ENCODE measurements around the gene EPHB2.

EPHB2 gene

DNA sequence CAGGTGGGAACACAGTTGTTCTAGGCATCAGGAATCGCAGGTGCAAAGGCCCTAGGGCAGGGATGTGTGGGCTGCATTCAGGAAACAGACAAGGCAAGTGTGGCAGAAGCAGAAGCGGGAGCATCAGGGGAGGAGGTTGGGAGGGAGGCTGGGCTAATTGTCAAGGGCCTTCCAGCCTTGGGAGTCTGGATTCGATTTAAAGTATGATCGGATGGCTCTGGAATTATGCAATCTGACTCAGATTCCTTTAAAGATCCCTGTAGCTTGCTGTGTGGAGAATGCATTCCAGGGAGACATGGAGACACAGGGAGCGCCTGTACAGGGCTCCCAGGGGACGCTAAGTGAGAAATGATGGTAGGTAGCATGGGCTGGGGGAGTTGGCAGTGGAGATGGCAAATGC lies 175.6 kb downstream of the EPHB2 start:
- no peak overlapping the region for H3K9ac ChIP-seq

DNA sequence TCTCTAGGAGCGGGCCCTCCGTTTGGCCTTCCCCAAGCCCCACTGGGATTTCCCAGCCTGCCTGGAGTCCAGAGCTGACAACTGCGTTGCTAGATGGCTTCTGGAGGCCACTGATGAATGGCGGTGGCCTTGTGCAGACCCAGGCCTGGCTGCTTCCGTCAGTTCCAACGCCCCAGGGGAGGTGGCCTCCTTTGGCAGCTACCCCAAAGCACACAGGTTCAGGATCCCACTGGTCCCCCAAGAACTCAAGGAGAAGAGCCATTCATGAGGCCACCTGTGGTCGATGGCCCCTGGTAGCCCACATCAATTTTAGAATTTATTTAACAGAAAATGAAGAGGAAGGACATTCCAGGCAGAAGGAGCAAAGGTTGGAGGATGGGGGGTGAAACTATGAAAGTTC lies 176.9 kb downstream of the EPHB2 start:
- peaks cover 0 to 5% (median 0%) of the 10 kb centered on the region in 11 experiments; a peak in 1 of 22 replicates for H4K20me1 ChIP-seq
- TF ChIP-seq Cebpa-rat (IDR thresholded peaks at IDR 0.05) = no peak
- no peaks in the 10 kb centered on the region for H3K27me3 ChIP-seq
- no peak overlapping the region for H3K27ac ChIP-seq
- H3K9me3 ChIP-seq (replicated peaks in 1 of 11) = no peaks in the 10 kb centered on the region
- no peak overlapping the region for H3K9ac ChIP-seq
- H3K4me1 ChIP-seq = peaks cover 10 to 22% (median 18%) of the 10 kb centered on the region in 10 experiments
- no peak overlapping the region for H3K4me2 ChIP-seq
- no peaks in the 10 kb centered on the region for H3K36me3 ChIP-seq
- H3K4me3 ChIP-seq = no peak overlapping the region

More for the DNA sequence above, 175.6 kb downstream of the EPHB2 start:
- no peak overlapping the region for H3K4me3 ChIP-seq
- H3K9me3 ChIP-seq (replicated peaks in 1 of 11) = no peaks in the 10 kb centered on the region
- H3K4me1 ChIP-seq = peaks cover 10 to 22% (median 18%) of the 10 kb centered on the region in 10 experiments
- H4K20me1 ChIP-seq = peaks cover 0 to 5% (median 0%) of the 10 kb centered on the region in 11 experiments; a peak in 1 of 22 replicates
- no peak for TF ChIP-seq Cebpa-rat (IDR thresholded peaks at IDR 0.05)
- H3K27me3 ChIP-seq = no peaks in the 10 kb centered on the region
- peak overlapping the region in 7 of 11 experiments; percentile 69 to 84 (median 71); a peak in 13 of 22 replicates for H3K4me2 ChIP-seq
- H3K27ac ChIP-seq = no peak overlapping the region
- H3K36me3 ChIP-seq = no peaks in the 10 kb centered on the region

DNA sequence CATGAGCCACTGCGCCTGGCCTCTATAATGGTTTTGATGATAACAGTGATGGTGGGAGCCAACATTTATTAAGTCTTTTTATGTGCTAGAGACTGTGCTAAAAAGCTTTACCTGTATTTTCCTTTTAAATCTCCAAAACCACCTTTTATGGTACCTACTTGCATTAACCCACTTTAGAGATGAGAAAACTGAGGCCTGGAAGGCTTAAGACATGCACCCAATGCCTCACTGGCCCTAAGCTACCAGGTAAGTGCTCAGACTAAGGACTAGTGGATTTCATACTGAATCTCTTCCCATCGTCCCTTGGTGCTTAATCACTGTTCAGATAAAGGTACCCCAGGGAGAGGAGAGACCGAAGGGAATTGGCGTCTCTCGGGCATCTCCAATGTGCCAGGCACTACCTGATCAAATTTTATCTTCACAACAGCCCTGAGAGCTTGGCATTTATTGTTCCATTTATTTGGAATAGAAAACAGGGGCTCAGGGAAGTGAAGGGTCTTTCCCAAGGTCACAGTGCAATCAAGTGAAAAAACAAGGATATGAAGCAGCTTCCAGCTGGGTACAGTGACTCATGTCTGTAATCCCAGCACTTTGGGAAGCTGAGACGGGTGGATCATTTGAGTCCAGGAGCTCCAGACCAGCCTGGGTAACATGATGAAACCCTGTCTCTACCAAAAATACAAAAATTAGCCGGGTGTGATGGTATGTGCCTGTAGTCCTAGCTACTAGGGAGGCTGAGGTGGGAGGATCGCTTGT lies 177.9 kb downstream of the EPHB2 start:
- H3K9me3 ChIP-seq (replicated peaks in 1 of 11) = no peaks in the 10 kb centered on the region
- no peak for TF ChIP-seq Cebpa-rat (IDR thresholded peaks at IDR 0.05)
- no peak overlapping the region for H3K27ac ChIP-seq
- H3K27me3 ChIP-seq = no peaks in the 10 kb centered on the region
- H3K4me2 ChIP-seq = no peak overlapping the region
- no peaks in the 10 kb centered on the region for H3K36me3 ChIP-seq
- no peak overlapping the region for H3K9ac ChIP-seq
- peaks cover 0 to 5% (median 0%) of the 10 kb centered on the region in 11 experiments; a peak in 1 of 22 replicates for H4K20me1 ChIP-seq
- no peak overlapping the region for H3K4me3 ChIP-seq
- peaks cover 14 to 31% (median 26%) of the 10 kb centered on the region in 10 experiments for H3K4me1 ChIP-seq

DNA sequence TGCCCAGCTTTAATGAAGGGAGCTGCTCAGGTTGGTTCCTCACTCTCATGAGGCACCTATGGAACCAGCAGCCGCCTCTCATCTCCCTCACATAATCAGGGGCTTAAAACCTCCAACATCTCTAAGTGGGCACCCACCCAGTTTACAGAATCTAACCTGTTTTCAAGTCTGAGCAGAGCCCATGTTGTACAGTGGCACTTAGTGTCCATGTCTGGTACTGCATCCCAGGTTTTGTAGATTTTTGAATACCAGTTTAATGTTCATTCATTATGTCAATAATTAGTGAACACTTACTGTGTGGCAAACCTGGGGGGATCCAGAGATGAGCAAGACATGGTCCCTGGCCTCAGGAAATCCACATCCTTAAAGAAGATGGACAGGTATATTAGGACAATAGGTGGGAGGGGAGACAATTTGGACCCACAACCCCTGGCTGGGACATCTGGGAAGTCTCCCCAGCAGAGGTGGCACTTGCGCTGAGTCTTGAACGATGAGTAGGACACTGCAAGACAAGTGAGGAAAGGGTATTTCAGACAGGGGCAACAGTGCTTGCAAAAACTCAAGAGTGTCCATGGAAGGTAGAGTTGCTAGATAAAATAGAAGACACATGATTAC lies 178.7 kb downstream of the EPHB2 start:
- Histone ChIP-seq H3K4me1 (peaks cover 14 to 35% (median 26%) of the 10 kb centered on the region in 10 experiments), H3K9ac (no peak overlapping the region), H3K9me3 (replicated peaks in 1 of 11) (no peaks in the 10 kb centered on the region), H3K27ac (no peak overlapping the region), H3K4me2 (no peak overlapping the region), H3K27me3 (no peaks in the 10 kb centered on the region), H3K4me3 (no peak overlapping the region), H4K20me1 (peaks cover 0 to 5% (median 0%) of the 10 kb centered on the region in 11 experiments; a peak in 1 of 22 replicates), H3K36me3 (no peaks in the 10 kb centered on the region)
- TF ChIP-seq Cebpa-rat (IDR thresholded peaks at IDR 0.05) = no peak

DNA sequence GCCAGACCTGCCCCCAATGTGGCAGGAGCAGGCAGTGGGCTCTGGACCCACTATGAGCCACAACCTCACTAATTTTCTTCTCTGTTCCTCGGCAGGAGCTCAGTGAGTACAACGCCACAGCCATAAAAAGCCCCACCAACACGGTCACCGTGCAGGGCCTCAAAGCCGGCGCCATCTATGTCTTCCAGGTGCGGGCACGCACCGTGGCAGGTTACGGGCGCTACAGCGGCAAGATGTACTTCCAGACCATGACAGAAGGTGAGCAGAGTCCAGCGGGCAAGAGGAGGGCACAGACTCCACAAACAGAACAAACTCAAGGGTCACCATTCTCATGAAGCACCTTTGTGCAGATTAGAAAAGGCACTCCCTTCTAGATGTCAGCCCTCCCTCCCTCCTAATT lies 182.2 kb downstream of the EPHB2 start:
- no peak for TF ChIP-seq Cebpa-rat (IDR thresholded peaks at IDR 0.05)
- no peaks in the 10 kb centered on the region; a peak in 2 of 22 replicates for H4K20me1 ChIP-seq

DNA sequence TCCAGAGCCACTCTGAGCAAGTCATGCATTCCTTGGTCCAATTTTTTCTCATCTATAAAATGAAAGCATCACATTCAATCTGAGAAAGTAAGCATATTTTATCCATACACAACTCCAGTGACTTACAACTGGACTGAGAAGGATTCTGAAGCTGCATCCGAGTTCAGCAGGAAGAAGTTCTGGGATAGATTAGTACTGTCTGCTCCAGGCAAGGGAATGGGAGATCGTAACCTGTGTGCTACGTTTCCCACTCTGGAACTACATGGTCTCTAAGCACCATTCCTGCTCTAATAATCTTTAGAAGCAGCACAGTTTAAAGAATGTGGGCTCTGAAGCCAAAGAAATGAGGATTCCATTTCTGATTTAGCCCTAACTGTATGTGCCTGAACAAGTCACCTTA lies 182.7 kb downstream of the EPHB2 start:
- Histone ChIP-seq H3K4me1 (peaks cover 4 to 17% (median 9%) of the 10 kb centered on the region in 10 experiments), H3K9ac (no peak overlapping the region), H4K20me1 (no peaks in the 10 kb centered on the region; a peak in 2 of 22 replicates), H3K4me2 (peak overlapping the region in 10 of 11 experiments; percentile 17 to 49 (median 36); a peak in 12 of 22 replicates), H3K36me3 (no peaks in the 10 kb centered on the region), H3K27ac (no peak overlapping the region), H3K4me3 (no peak overlapping the region), H3K9me3 (replicated peaks in 1 of 11) (no peaks in the 10 kb centered on the region), H3K27me3 (no peaks in the 10 kb centered on the region)
- no peak for TF ChIP-seq Cebpa-rat (IDR thresholded peaks at IDR 0.05)

More for the DNA sequence above, 182.2 kb downstream of the EPHB2 start:
- Histone ChIP-seq H3K9me3 (replicated peaks in 1 of 11) (no peaks in the 10 kb centered on the region), H3K27ac (no peak overlapping the region), H3K9ac (no peak overlapping the region), H3K27me3 (no peaks in the 10 kb centered on the region), H3K36me3 (no peaks in the 10 kb centered on the region), H3K4me3 (no peak overlapping the region), H3K4me2 (peak overlapping the region; percentile 17 to 49 (median 38); a peak in 18 of 22 replicates), H3K4me1 (peaks cover 4 to 17% (median 9%) of the 10 kb centered on the region in 10 experiments)

DNA sequence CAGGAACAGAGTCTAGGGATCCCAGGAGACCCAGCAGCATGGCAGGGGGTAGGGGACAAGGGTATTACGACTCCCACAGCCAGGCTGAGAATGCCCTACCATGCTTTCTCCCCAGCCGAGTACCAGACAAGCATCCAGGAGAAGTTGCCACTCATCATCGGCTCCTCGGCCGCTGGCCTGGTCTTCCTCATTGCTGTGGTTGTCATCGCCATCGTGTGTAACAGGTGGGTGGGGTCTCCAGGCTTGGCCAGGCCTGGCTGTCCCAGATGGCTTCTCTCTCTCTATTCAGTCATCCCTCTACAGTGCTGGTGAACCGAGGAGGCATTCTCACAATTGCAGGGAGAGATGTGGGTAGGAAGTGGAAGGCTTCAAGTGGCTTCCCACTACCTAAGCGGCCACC lies 184.7 kb downstream of the EPHB2 start:
- Histone ChIP-seq H3K4me1 (peaks cover 4 to 18% (median 10%) of the 10 kb centered on the region in 10 experiments), H3K4me3 (no peak overlapping the region), H4K20me1 (no peaks in the 10 kb centered on the region; a peak in 3 of 22 replicates), H3K9ac (no peak overlapping the region), H3K27me3 (peaks cover 3 to 9% (median 7%) of the 10 kb centered on the region in 11 experiments), H3K9me3 (replicated peaks in 1 of 11) (no peaks in the 10 kb centered on the region), H3K4me2 (no peak overlapping the region), H3K27ac (no peak overlapping the region), H3K36me3 (no peaks in the 10 kb centered on the region)
- no peak for TF ChIP-seq Cebpa-rat (IDR thresholded peaks at IDR 0.05)

DNA sequence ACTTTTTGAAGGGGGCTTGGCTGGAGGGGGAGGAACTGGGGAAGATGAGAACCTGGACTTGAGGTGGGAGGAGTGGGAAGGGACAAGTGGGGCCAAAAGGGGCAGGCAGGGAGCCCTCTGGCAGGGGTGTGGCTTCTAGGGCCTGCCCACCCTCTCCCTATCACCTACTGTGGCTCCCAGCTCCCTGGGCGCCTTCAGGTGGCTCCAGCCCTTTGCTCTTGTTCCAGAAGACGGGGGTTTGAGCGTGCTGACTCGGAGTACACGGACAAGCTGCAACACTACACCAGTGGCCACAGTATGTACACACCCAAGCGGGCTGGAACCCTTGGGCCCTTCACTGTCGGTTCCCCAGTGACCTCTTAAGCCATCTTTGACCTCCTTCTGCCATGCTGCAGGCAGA lies 185.5 kb downstream of the EPHB2 start:
- Histone ChIP-seq H3K36me3 (no peaks in the 10 kb centered on the region), H3K4me1 (peaks cover 4 to 26% (median 15%) of the 10 kb centered on the region in 10 experiments), H3K27ac (no peak overlapping the region), H3K9me3 (replicated peaks in 1 of 11) (no peaks in the 10 kb centered on the region), H3K27me3 (peaks cover 11 to 17% (median 16%) of the 10 kb centered on the region in 11 experiments), H4K20me1 (peaks cover 0 to under 1% (median 0%) of the 10 kb centered on the region in 11 experiments; a peak in 3 of 22 replicates), H3K9ac (no peak overlapping the region), H3K4me3 (no peak overlapping the region), H3K4me2 (no peak overlapping the region)
- no peak for TF ChIP-seq Cebpa-rat (IDR thresholded peaks at IDR 0.05)

DNA sequence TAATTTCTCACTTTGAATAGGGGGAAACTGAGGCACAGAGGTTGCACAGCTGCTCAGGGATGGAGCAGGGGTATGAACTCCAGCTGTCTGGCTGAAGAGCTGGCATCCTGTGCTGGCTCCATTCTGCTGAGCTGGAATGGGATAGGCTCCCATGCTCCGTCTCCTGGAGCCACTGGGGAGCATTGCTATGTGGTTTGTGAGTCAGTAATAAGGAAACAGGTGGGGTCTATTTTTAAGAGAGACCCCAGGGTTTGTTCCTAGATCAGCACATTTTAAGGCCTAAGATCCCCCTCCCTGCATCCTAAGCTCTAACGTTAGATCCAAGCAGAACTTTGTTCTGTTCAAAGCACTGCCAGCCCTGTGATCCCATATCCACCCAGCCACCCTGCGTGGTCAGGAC lies 189.8 kb downstream of the EPHB2 start:
- no peak overlapping the region for H3K4me3 ChIP-seq
- TF ChIP-seq Cebpa-rat (IDR thresholded peaks at IDR 0.05) = no peak
- H3K9ac ChIP-seq = no peak overlapping the region
- no peaks in the 10 kb centered on the region for H3K9me3 ChIP-seq (replicated peaks in 1 of 11)
- peaks cover 28 to 43% (median 36%) of the 10 kb centered on the region in 11 experiments for H3K27me3 ChIP-seq
- H3K27ac ChIP-seq = no peak overlapping the region
- H3K36me3 ChIP-seq = no peaks in the 10 kb centered on the region
- peak overlapping the region in 7 of 11 experiments; percentile 4 to 62 (median 37); a peak in 11 of 22 replicates for H3K4me2 ChIP-seq
- peaks cover 0 to 11% (median 7%) of the 10 kb centered on the region in 10 experiments; a peak in 11 of 20 replicates for H3K4me1 ChIP-seq
- H4K20me1 ChIP-seq = peaks cover 0 to 8% (median 0%) of the 10 kb centered on the region in 11 experiments; a peak in 3 of 22 replicates
